Mesenchymal stem cell (in vitro differentiated cells and primary cell): ENCODE measurements around the gene HES7.
A peak's percentile ranks its signal among the peaks of the same experiment; 100 is the strongest.

Source experiments
- DNase-seq: peaks from one replicate; pipeline ENCODE4 v3.0.0-alpha.2; 2013
- H2AFZ ChIP-seq: one replicate; pipeline ENCODE4 v1.6.1; 2013; ENCODE audit warnings: low read depth, mild to moderate bottlenecking, control low read depth, inconsistent platforms, low read length, moderate library complexity
- H2AK5ac ChIP-seq: 2 replicates; pipeline ENCODE4 v1.6.1; 2013; ENCODE audit warnings: low read length, moderate library complexity, mild to moderate bottlenecking, inconsistent platforms; ENCODE audit not compliant: severe bottlenecking
- H2BK120ac ChIP-seq: one replicate; pipeline ENCODE4 v1.6.1; 2013; ENCODE audit warnings: low read depth, mild to moderate bottlenecking, inconsistent platforms, low read length, moderate library complexity
- H2BK12ac ChIP-seq, 2 experiments: one replicate each; pipeline ENCODE4 v1.6.1; 2013; ENCODE audit warnings: inconsistent platforms in 2 of 2, low read length in 2 of 2, mild to moderate bottlenecking in 2 of 2, moderate library complexity in 2 of 2, control low read depth in 1 of 2
- H2BK15ac ChIP-seq: one replicate; pipeline ENCODE4 v1.6.1; 2013; ENCODE audit warnings: mild to moderate bottlenecking, low read depth, inconsistent platforms; ENCODE audit not compliant: poor library complexity, severe bottlenecking
- H2BK5ac ChIP-seq: 2 replicates; pipeline ENCODE4 v1.6.1; 2013; ENCODE audit warnings: low read depth, mild to moderate bottlenecking, low read length, control low read depth, inconsistent platforms; ENCODE audit not compliant: poor library complexity, severe bottlenecking
- H3K14ac ChIP-seq, 2 experiments: one replicate each; pipeline ENCODE4 v1.6.1; 2013; ENCODE audit warnings: inconsistent platforms in 2 of 2, low read length in 2 of 2, control low read depth in 1 of 2, mild to moderate bottlenecking in 1 of 2, moderate library complexity in 1 of 2
- H3K18ac ChIP-seq, 2 experiments: one replicate each; pipeline ENCODE4 v1.6.1; 2013; ENCODE audit warnings: inconsistent platforms in 2 of 2, low read length in 2 of 2, control low read depth in 1 of 2, low read depth in 1 of 2, mild to moderate bottlenecking in 1 of 2
- H3K23ac ChIP-seq, 2 experiments: one replicate each; pipeline ENCODE4 v1.6.1; 2013; ENCODE audit warnings: inconsistent platforms in 2 of 2, low read length in 2 of 2, mild to moderate bottlenecking in 2 of 2, moderate library complexity in 2 of 2, control low read depth in 1 of 2
- H3K27ac ChIP-seq: 2 replicates; pipeline ENCODE4 v1.5.1; 2013; ENCODE audit warnings: mild to moderate bottlenecking, moderate library complexity, low read length, control low read depth, inconsistent platforms; ENCODE audit not compliant: poor library complexity, severe bottlenecking
- H3K27me3 ChIP-seq, 2 experiments: 2 replicates each; pipeline versions ENCODE4 v1.6.1 to v1.7.0; 2013; ENCODE audit warnings: low read length in 2 of 2, mild to moderate bottlenecking in 2 of 2, moderate library complexity in 2 of 2, control low read depth in 1 of 2, inconsistent platforms in 1 of 2; ENCODE audit not compliant: control insufficient read depth in 1 of 2, insufficient read depth in 1 of 2
- H3K36me3 ChIP-seq, 2 experiments: 2 replicates each; pipeline versions ENCODE4 v1.6.1 to v1.7.0; 2013; ENCODE audit warnings: low read length in 2 of 2, control low read depth in 1 of 2, inconsistent platforms in 1 of 2, low read depth in 1 of 2, mild to moderate bottlenecking in 1 of 2; ENCODE audit not compliant: insufficient read depth in 2 of 2, control insufficient read depth in 1 of 2
- H3K4ac ChIP-seq, 2 experiments: one replicate each; pipeline ENCODE4 v1.6.1; 2013; ENCODE audit warnings: inconsistent platforms in 2 of 2, low read length in 2 of 2, mild to moderate bottlenecking in 2 of 2, moderate library complexity in 2 of 2, control low read depth in 1 of 2, low read depth in 1 of 2
- H3K4me1 ChIP-seq: 2 replicates; pipeline ENCODE4 v1.6.1; 2013; ENCODE audit warnings: low read depth, low read length, control low read depth; ENCODE audit not compliant: control insufficient read depth, insufficient read depth
- H3K4me2 ChIP-seq: 2 replicates; pipeline ENCODE4 v1.6.1; 2013; ENCODE audit warnings: low read length, mild to moderate bottlenecking, inconsistent platforms; ENCODE audit not compliant: poor library complexity, severe bottlenecking
- H3K4me3 ChIP-seq, 2 experiments: 2 replicates each; pipeline versions ENCODE4 v1.5.1 to v1.7.0; 2013; ENCODE audit warnings: low read length in 2 of 2, mild to moderate bottlenecking in 2 of 2, control low read depth in 1 of 2, low read depth in 1 of 2; ENCODE audit not compliant: insufficient read depth in 1 of 2
- H3K79me1 ChIP-seq: replicated peaks from 2 replicates; pipeline ENCODE4 v1.6.1; 2013; ENCODE audit warnings: mild to moderate bottlenecking, control low read depth, low read length, inconsistent platforms; ENCODE audit not compliant: poor library complexity, severe bottlenecking
- H3K9ac ChIP-seq: 2 replicates; pipeline ENCODE4 v1.7.0; 2013; ENCODE audit warnings: mild to moderate bottlenecking, low read length, moderate library complexity
- H3K9me3 ChIP-seq: 2 replicates; pipeline ENCODE4 v1.7.0; 2013; ENCODE audit warnings: mild to moderate bottlenecking, low read length; ENCODE audit not compliant: control insufficient read depth
- H4K8ac ChIP-seq: one replicate; pipeline ENCODE4 v1.6.1; 2013; ENCODE audit warnings: inconsistent platforms, mild to moderate bottlenecking, low read length, moderate library complexity
- H4K91ac ChIP-seq: one replicate; pipeline ENCODE4 v1.6.1; 2013; ENCODE audit warnings: mild to moderate bottlenecking, low read length, inconsistent platforms
- WGBS: methylation state at CpG from one replicate; pipeline ENCODE4 v1.1.7; 2013; ENCODE audit warnings: mixed read lengths; 5-methylcytosine and 5-hydroxymethylcytosine counted together

HES7 gene

GRCh38 chr17:8117980-8118768, 5.7 kb downstream of the HES7 start, which contains the start of gene ALOXE3:
Gene ALOXE3 (minus strand): TSS chr17:8118514. CDS start chr17:8117990, 524 bp downstream.
- Histone ChIP-seq H3K27ac (peak within 1 kb of the TSS; percentile 66), H3K27me3 (peaks cover 39 to 47% of the 10 kb centered on the region in 2 experiments), H3K4me3 (peak within 1 kb of the TSS; percentile 55 to 85), H3K4ac (no peak within 1 kb of the TSS), H2BK5ac (no peak within 1 kb of the TSS), H3K9ac (peak within 1 kb of the TSS; percentile 83), H4K91ac (no peak within 1 kb of the TSS), H3K14ac (peak within 1 kb of the TSS in 1 of 2 experiments; percentile 74), H4K8ac (no peak within 1 kb of the TSS), H3K4me1 (peaks cover 36% of the 10 kb centered on the region), H3K4me2 (peak within 1 kb of the TSS; percentile 97), H3K23ac (no peak within 1 kb of the TSS), H2BK15ac (peak within 1 kb of the TSS; percentile 21), H3K79me1 (no peaks in the 10 kb centered on the region), H2BK12ac (peak within 1 kb of the TSS in 1 of 2 experiments; percentile 34), H2BK120ac (no peak within 1 kb of the TSS), H2AK5ac (no peak within 1 kb of the TSS), H3K18ac (peak within 1 kb of the TSS in 1 of 2 experiments; percentile 11), H2AFZ (peak within 1 kb of the TSS; percentile 60), H3K36me3 (no peaks in the 10 kb centered on the region), H3K9me3 (no peaks in the 10 kb centered on the region)
- peak; percentile 65 for DNase-seq
- 1% methylated on average over 28 of the region's 33 CpGs for WGBS

GRCh38 chr17:8117367-8117979, 6.4 kb downstream of the HES7 start:
- peak overlapping the region; percentile 83 for H3K9ac ChIP-seq
- no peak overlapping the region for H2BK5ac ChIP-seq
- H3K36me3 ChIP-seq, result no peaks in the 10 kb centered on the region
- H3K27ac ChIP-seq, result no peak overlapping the region
- H3K4ac ChIP-seq, result no peak overlapping the region
- no peak overlapping the region for H4K91ac ChIP-seq
- no peak overlapping the region for H2BK15ac ChIP-seq
- peak overlapping the region in 1 of 2 experiments; percentile 34 for H2BK12ac ChIP-seq
- H3K79me1 ChIP-seq, result no peaks in the 10 kb centered on the region
- WGBS, result 10% methylated on average over 14 of the region's 18 CpGs
- peak overlapping the region in 1 of 2 experiments; percentile 85 for H3K4me3 ChIP-seq
- no peak for DNase-seq
- H3K4me2 ChIP-seq, result peak overlapping the region; percentile 97
- H4K8ac ChIP-seq, result no peak overlapping the region
- peaks cover 29% of the 10 kb centered on the region for H3K4me1 ChIP-seq
- H3K9me3 ChIP-seq, result no peaks in the 10 kb centered on the region
- peak overlapping the region in 1 of 2 experiments; percentile 69 for H3K14ac ChIP-seq
- no peak overlapping the region for H2AK5ac ChIP-seq
- H2BK120ac ChIP-seq, result no peak overlapping the region
- H2AFZ ChIP-seq, result no peak overlapping the region
- peak overlapping the region in 1 of 2 experiments; percentile 11 for H3K18ac ChIP-seq
- H3K27me3 ChIP-seq, result peaks cover 44 to 51% of the 10 kb centered on the region in 2 experiments
- H3K23ac ChIP-seq, result no peak overlapping the region

GRCh38 chr17:8116776-8117175, 7.1 kb downstream of the HES7 start:
- Histone ChIP-seq H3K4me1 (peaks cover 23% of the 10 kb centered on the region), H4K8ac (no peak overlapping the region), H2AK5ac (no peak overlapping the region), H3K79me1 (no peaks in the 10 kb centered on the region), H2BK120ac (no peak overlapping the region), H3K14ac (no peak overlapping the region), H3K4ac (no peak overlapping the region), H2BK12ac (no peak overlapping the region), H3K36me3 (no peaks in the 10 kb centered on the region), H3K27me3 (peaks cover 51 to 58% of the 10 kb centered on the region in 2 experiments), H2AFZ (no peak overlapping the region), H3K18ac (no peak overlapping the region), H2BK5ac (no peak overlapping the region), H3K9me3 (no peaks in the 10 kb centered on the region), H3K27ac (no peak overlapping the region), H3K4me3 (no peak overlapping the region), H2BK15ac (no peak overlapping the region), H3K23ac (no peak overlapping the region), H4K91ac (no peak overlapping the region), H3K9ac (no peak overlapping the region), H3K4me2 (no peak overlapping the region)
- 59% methylated on average over 18 of the region's 18 CpGs for WGBS
- no peak for DNase-seq

- H2AFZ ChIP-seq, result no peak overlapping the region
- H2BK12ac ChIP-seq, result no peak overlapping the region
- no peak overlapping the region for H3K23ac ChIP-seq
- no peak overlapping the region for H2AK5ac ChIP-seq
- peaks cover 9% of the 10 kb centered on the region for H3K4me1 ChIP-seq
- no peak overlapping the region for H3K18ac ChIP-seq
- WGBS, result 92% methylated on average over 6 of the region's 6 CpGs
- no peak overlapping the region for H3K14ac ChIP-seq
- H2BK5ac ChIP-seq, result no peak overlapping the region
- no peak for DNase-seq
- H2BK15ac ChIP-seq, result no peak overlapping the region
- H3K4ac ChIP-seq, result no peak overlapping the region
- no peak overlapping the region for H3K9ac ChIP-seq
- H3K4me2 ChIP-seq, result no peak overlapping the region
- H3K4me3 ChIP-seq, result no peak overlapping the region
- H3K27me3 ChIP-seq, result peaks cover 75 to 76% of the 10 kb centered on the region in 2 experiments
- H2BK120ac ChIP-seq, result no peak overlapping the region
- no peak overlapping the region for H3K27ac ChIP-seq
- H4K8ac ChIP-seq, result no peak overlapping the region
- no peaks in the 10 kb centered on the region for H3K9me3 ChIP-seq
- peaks cover 0 to 3% of the 10 kb centered on the region in 2 experiments for H3K36me3 ChIP-seq
- H4K91ac ChIP-seq, result no peak overlapping the region
- H3K79me1 ChIP-seq, result no peaks in the 10 kb centered on the region
These were observed 13.0 kb downstream of the HES7 start for GRCh38 chr17:8110907-8111306.
